ACC112 (cell line): ENCODE results near the gene LRRC19.
A peak's percentile ranks its signal among the peaks of the same experiment; 100 is the strongest.

Experiments used
- H2AFZ ChIP-seq: fragments of 200-600 bp; sonication (generic); one replicate; pipeline ENCODE4 v1.6.0; 2017; ENCODE audit warnings: antibody characterized with exemption, low read length; ENCODE audit not compliant: unreplicated experiment
- H3K27ac ChIP-seq: fragments of 200-600 bp; sonication (generic); 2 replicates; pipeline ENCODE4 v1.5.1; 2014; ENCODE audit warnings: low read depth, mild to moderate bottlenecking, antibody characterized with exemption, low read length, moderate library complexity
- H3K27me3 ChIP-seq: fragments of 200-600 bp; sonication (generic); 2 replicates; pipeline ENCODE4 v1.6.1; 2014; ENCODE audit warnings: mild to moderate bottlenecking, antibody characterized with exemption, low read length, moderate library complexity, mixed read lengths; ENCODE audit not compliant: insufficient read depth
- H3K36me3 ChIP-seq: fragments of 200-600 bp; sonication (generic); 2 replicates; pipeline ENCODE4 v1.6.1; 2016; ENCODE audit warnings: mild to moderate bottlenecking, antibody characterized with exemption, low read length, moderate library complexity, mixed read lengths; ENCODE audit not compliant: insufficient read depth
- H3K4me1 ChIP-seq: fragments of 200-600 bp; sonication (generic); one replicate; pipeline ENCODE4 v1.6.1; 2016; ENCODE audit warnings: low read length, mixed read lengths; ENCODE audit not compliant: insufficient read depth, unreplicated experiment, control insufficient read depth
- H3K4me3 ChIP-seq: fragments of 200-600 bp; sonication (generic); 2 replicates; pipeline ENCODE4 v1.5.1; 2014; ENCODE audit warnings: mild to moderate bottlenecking, low read depth, low read length
- H3K79me2 ChIP-seq: fragments of 200-600 bp; sonication (generic); one replicate; pipeline ENCODE4 v1.6.0; 2016; ENCODE audit warnings: low read length; ENCODE audit not compliant: control insufficient read depth, unreplicated experiment, insufficient read depth

Gene LRRC19

GRCh38 chr9:27005491-27005890 is at the start of gene LRRC19:
Gene LRRC19 (minus strand): TSS chr9:27005672. CDS start chr9:26999694, 5,978 bp downstream.
- Histone ChIP-seq H3K4me1 (no peaks in the 10 kb centered on the region), H3K79me2 (no peaks in the 10 kb centered on the region), H3K36me3 (no peaks in the 10 kb centered on the region), H3K27ac (no peak within 1 kb of the TSS), H3K4me3 (no peak within 1 kb of the TSS), H3K27me3 (no peaks in the 10 kb centered on the region), H2AFZ (no peak within 1 kb of the TSS)

GRCh38 chr9:27054841-27055240 is 49.4 kb upstream of the LRRC19 start:
- no peaks in the 10 kb centered on the region for H3K79me2 ChIP-seq
- no peak overlapping the region for H3K27ac ChIP-seq
- no peaks in the 10 kb centered on the region for H3K27me3 ChIP-seq
- H3K4me1 ChIP-seq: no peaks in the 10 kb centered on the region
- no peaks in the 10 kb centered on the region for H3K36me3 ChIP-seq
- H3K4me3 ChIP-seq: no peak overlapping the region
- H2AFZ ChIP-seq: no peak overlapping the region

DNA sequence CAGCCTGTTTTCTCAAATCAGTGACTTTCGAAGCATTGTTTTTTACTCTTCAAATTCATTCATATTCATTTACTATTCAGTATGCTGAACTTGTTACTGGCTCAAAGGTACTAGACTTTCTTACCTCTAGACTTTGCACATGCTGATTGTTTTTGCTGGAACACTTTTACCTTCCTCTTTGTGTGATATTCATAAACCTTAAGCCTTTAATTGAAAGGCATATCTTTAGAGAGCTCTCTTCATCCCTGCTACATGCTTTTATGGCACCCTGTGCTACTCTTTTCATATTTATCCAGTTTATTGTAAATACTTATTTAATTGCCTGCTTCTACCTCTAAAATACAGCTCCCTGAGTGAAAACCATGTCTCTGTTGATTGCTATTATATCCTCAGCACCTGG is 48.7 kb upstream of the LRRC19 start:
- no peak overlapping the region for H3K4me3 ChIP-seq
- H3K36me3 ChIP-seq: no peaks in the 10 kb centered on the region
- no peaks in the 10 kb centered on the region for H3K4me1 ChIP-seq
- H3K27me3 ChIP-seq: no peaks in the 10 kb centered on the region
- H2AFZ ChIP-seq: no peak overlapping the region
- H3K79me2 ChIP-seq: no peaks in the 10 kb centered on the region
- no peak overlapping the region for H3K27ac ChIP-seq

DNA sequence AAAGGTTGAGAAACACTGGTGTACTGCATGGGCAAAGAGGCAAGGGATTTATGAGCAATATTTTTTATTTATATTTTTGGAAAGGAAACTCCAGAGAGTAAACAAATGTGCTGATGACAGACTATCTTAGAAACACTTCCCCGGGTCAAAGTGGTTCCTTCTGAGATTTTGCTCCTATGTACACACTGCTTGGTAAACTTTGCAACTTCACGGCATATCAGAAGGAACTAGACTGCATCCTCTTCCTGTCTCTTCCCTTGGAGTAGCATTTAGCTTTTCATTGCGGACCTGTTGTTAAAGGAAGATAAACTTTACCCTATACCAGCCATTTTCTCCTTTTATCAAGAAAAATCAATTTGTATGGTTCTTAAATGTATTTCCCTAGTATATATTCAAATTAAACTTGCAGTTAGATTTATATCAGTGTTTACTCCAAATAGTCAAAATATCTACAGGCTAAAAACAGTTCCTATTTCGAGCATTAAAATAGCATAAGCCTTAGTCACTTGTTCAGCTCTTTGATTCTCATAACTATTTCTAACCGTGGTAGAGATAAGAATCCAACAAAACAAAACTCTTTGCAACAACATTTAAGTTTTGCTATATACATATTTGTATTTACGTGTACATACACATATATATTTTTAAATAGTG is 48.0 kb upstream of the LRRC19 start:
- Histone ChIP-seq H3K4me1 (no peaks in the 10 kb centered on the region), H3K4me3 (no peak overlapping the region), H2AFZ (no peak overlapping the region), H3K27ac (no peak overlapping the region), H3K79me2 (no peaks in the 10 kb centered on the region), H3K27me3 (no peaks in the 10 kb centered on the region), H3K36me3 (no peaks in the 10 kb centered on the region)

DNA sequence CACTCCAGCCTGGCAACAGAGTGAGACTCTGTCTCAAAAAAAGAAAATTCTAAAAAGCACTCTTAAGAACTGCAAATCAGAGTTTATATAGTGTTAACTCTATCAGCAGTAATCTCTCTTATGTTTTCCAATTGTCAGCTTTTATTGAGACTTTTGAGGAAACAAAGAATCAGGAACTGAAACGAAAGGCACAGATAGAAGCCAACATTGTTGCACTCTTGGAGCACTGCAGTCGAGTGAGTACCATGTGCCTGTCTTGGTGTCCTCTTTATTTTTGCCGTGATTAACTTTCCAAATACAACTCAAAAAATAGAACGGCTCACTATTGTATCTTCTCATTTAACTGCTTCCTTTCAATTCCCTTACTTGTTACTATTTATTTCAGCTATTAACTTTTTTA is 41.7 kb upstream of the LRRC19 start:
- Histone ChIP-seq H3K4me3 (no peak overlapping the region), H3K36me3 (no peaks in the 10 kb centered on the region), H3K4me1 (no peaks in the 10 kb centered on the region), H2AFZ (no peak overlapping the region), H3K27me3 (no peaks in the 10 kb centered on the region), H3K27ac (no peak overlapping the region), H3K79me2 (no peaks in the 10 kb centered on the region)

- Histone ChIP-seq H2AFZ (no peak overlapping the region), H3K4me1 (no peaks in the 10 kb centered on the region), H3K27me3 (no peaks in the 10 kb centered on the region), H3K27ac (no peak overlapping the region), H3K36me3 (no peaks in the 10 kb centered on the region), H3K4me3 (no peak overlapping the region), H3K79me2 (no peaks in the 10 kb centered on the region)
Measured at GRCh38 chr9:27043176-27043575, 37.7 kb upstream of the LRRC19 start.

- Histone ChIP-seq H3K36me3 (no peaks in the 10 kb centered on the region), H3K4me1 (no peaks in the 10 kb centered on the region), H3K27me3 (no peaks in the 10 kb centered on the region), H3K4me3 (no peak overlapping the region), H3K79me2 (no peaks in the 10 kb centered on the region), H2AFZ (no peak overlapping the region), H3K27ac (no peak overlapping the region)
Measured at GRCh38 chr9:27042476-27042875, 37.0 kb upstream of the LRRC19 start.

GRCh38 chr9:27041746-27042145 is 36.3 kb upstream of the LRRC19 start:
- Histone ChIP-seq H3K36me3 (no peaks in the 10 kb centered on the region), H3K4me3 (no peak overlapping the region), H2AFZ (no peak overlapping the region), H3K4me1 (no peaks in the 10 kb centered on the region), H3K79me2 (no peaks in the 10 kb centered on the region), H3K27me3 (no peaks in the 10 kb centered on the region), H3K27ac (no peak overlapping the region)

DNA sequence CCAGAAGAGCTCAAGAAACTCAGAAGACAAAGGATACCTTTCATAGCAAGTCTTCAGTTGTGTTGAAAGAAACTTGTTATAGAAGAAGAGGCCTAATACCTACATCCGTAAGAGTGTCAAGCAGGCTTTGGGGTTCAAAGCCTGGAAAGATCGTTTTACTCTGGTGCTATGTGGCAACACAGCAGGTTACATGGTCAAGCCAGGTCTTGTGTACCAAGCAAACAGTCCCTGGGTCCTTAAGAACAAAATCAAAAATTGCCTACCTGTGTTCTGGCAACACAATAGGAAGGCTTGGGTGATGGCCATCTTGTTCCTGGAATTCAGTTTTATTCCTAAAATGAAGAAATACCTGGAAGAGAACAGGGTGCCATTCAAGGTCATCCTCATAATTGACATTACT is 32.0 kb upstream of the LRRC19 start:
- H3K27ac ChIP-seq: no peak overlapping the region
- H3K79me2 ChIP-seq: no peaks in the 10 kb centered on the region
- H3K4me3 ChIP-seq: no peak overlapping the region
- no peaks in the 10 kb centered on the region for H3K36me3 ChIP-seq
- H2AFZ ChIP-seq: no peak overlapping the region
- no peaks in the 10 kb centered on the region for H3K27me3 ChIP-seq
- no peaks in the 10 kb centered on the region for H3K4me1 ChIP-seq

- no peaks in the 10 kb centered on the region for H3K27me3 ChIP-seq
- no peak overlapping the region for H3K27ac ChIP-seq
- H3K4me1 ChIP-seq: no peaks in the 10 kb centered on the region
- H3K36me3 ChIP-seq: no peaks in the 10 kb centered on the region
- no peak overlapping the region for H3K4me3 ChIP-seq
- no peaks in the 10 kb centered on the region for H3K79me2 ChIP-seq
- H2AFZ ChIP-seq: peak overlapping the region; percentile 0
Measured at GRCh38 chr9:27033815-27034403, 28.4 kb upstream of the LRRC19 start.

- no peaks in the 10 kb centered on the region for H3K4me1 ChIP-seq
Measured at GRCh38 chr9:27029186-27029585, 23.7 kb upstream of the LRRC19 start.

More at GRCh38 chr9:27029186-27029585, 23.7 kb upstream of the LRRC19 start:
- no peak overlapping the region for H3K4me3 ChIP-seq
- no peak overlapping the region for H3K27ac ChIP-seq
- no peaks in the 10 kb centered on the region for H3K79me2 ChIP-seq
- H2AFZ ChIP-seq: no peak overlapping the region
- no peaks in the 10 kb centered on the region for H3K27me3 ChIP-seq
- H3K36me3 ChIP-seq: peaks cover 15% of the 10 kb centered on the region
